ENCODE measurements around the gene CARD9.
"Not testable (repeated sequence)": the region's sequence is repeated elsewhere in the genome, so short reads cannot be mapped to it uniquely, and the experiment has no call there.

The CARD9 gene

GRCh38 chr9:136333486-136333885 is 40.0 kb downstream of the CARD9 start:
- DNase-seq, result no peak

- no peak for DNase-seq
These were observed 40.4 kb downstream of the CARD9 start for GRCh38 chr9:136333045-136333444.

- DNase-seq, result no peak
These were observed 40.9 kb downstream of the CARD9 start for GRCh38 chr9:136332482-136332983.

- DNase-seq, result no peak
These were observed 41.6 kb downstream of the CARD9 start for GRCh38 chr9:136331556-136332481.

- DNase-seq, result no peak
These were observed 42.4 kb downstream of the CARD9 start for GRCh38 chr9:136331030-136331429.

- no peak for DNase-seq
These were observed 43.0 kb downstream of the CARD9 start for GRCh38 chr9:136330406-136330990.

- DNase-seq, result no peak
These were observed 43.6 kb downstream of the CARD9 start for GRCh38 chr9:136329636-136330405.

- no peak for DNase-seq
These were observed 44.2 kb downstream of the CARD9 start for GRCh38 chr9:136329211-136329627.

GRCh38 chr9:136328622-136329041 is 44.8 kb downstream of the CARD9 start:
- DNase-seq, result peak; percentile 32

GRCh38 chr9:136328011-136328621 is 45.4 kb downstream of the CARD9 start:
- DNase-seq, result no peak

GRCh38 chr9:136327304-136327974 is 46.0 kb downstream of the CARD9 start, which contains the start of gene GPSM1:
Gene GPSM1 (plus strand): TSS chr9:136327539. CDS start chr9:136327696, 157 bp downstream.
- peak; percentile 69 for DNase-seq

- peak; percentile 39 for DNase-seq
These were observed 46.6 kb downstream of the CARD9 start for GRCh38 chr9:136326761-136327303.

GRCh38 chr9:136326061-136326760 is 47.3 kb downstream of the CARD9 start:
- peak; percentile 92 for DNase-seq

- no peak for DNase-seq
These were observed 48.1 kb downstream of the CARD9 start for GRCh38 chr9:136325358-136325757.

- no peak for DNase-seq
These were observed 48.8 kb downstream of the CARD9 start for GRCh38 chr9:136324501-136325300.

- DNase-seq, result no peak
These were observed 50.1 kb downstream of the CARD9 start for GRCh38 chr9:136323371-136323789.

- no peak for DNase-seq
These were observed 50.6 kb downstream of the CARD9 start for GRCh38 chr9:136322756-136323330.

GRCh38 chr9:136321561-136321960 is 51.9 kb downstream of the CARD9 start:
- no peak for DNase-seq

GRCh38 chr9:136320972-136321371 is 52.5 kb downstream of the CARD9 start:
- DNase-seq, result not testable (repeated sequence)

All from fibroblast of skin of back (primary cell).